Right lung (tissue), 5 donors: ENCODE results near the gene ST14. TPM values are rescaled to one million over a fixed set of nuclear protein-coding genes. Genes with fewer than 3 reads are reported as not detected.

Experiments used
- DNase-seq, 2 donors: peaks; one replicate each; pipeline ENCODE4 v3.0.0-alpha.2; 2013
- polyA plus RNA-seq, 5 donors: library from polyadenylated mRNA; unstranded; fragments of 120-200 nt; gene quantifications; one replicate each; pipeline versions ENCODE4 v1.2.1 to v1.2.3, GENCODE V29; 2013; ENCODE audit warnings: inconsistent platforms in 1 of 5, low replicate concordance in 1 of 5; ENCODE audit not compliant: insufficient read length in 5 of 5, insufficient read depth in 1 of 5

ST14 gene
- polyA plus RNA-seq, 5 donors, result 22.3 to 43.2 (median 35.1) TPM

- DNase-seq, result peak; percentile 42 to 58
These were observed 27.4 kb upstream of the ST14 start for GRCh38 chr11:130131961-130132850.

GRCh38 chr11:130133716-130134115 lies 25.9 kb upstream of the ST14 start:
- DNase-seq, result no peak

- DNase-seq, result no peak
These were observed 23.5 kb upstream of the ST14 start for GRCh38 chr11:130136107-130136506.

GRCh38 chr11:130137999-130138398 lies 21.6 kb upstream of the ST14 start:
- no peak for DNase-seq

GRCh38 chr11:130139401-130139800 lies 20.2 kb upstream of the ST14 start:
- DNase-seq, result no peak

- DNase-seq, result no peak
These were observed 17.8 kb upstream of the ST14 start for GRCh38 chr11:130141561-130142341.

- DNase-seq, result no peak
These were observed 15.4 kb upstream of the ST14 start for GRCh38 chr11:130144141-130144540.

GRCh38 chr11:130144861-130145281 lies 14.7 kb upstream of the ST14 start:
- DNase-seq, result no peak

- DNase-seq, result no peak
These were observed 14.2 kb upstream of the ST14 start for GRCh38 chr11:130145311-130145812.

- no peak for DNase-seq
These were observed 13.4 kb upstream of the ST14 start for GRCh38 chr11:130145975-130146776.

GRCh38 chr11:130146796-130147195 lies 12.8 kb upstream of the ST14 start:
- no peak for DNase-seq

GRCh38 chr11:130148796-130149326 lies 10.7 kb upstream of the ST14 start:
- DNase-seq, result no peak

- no peak for DNase-seq
These were observed 8.8 kb upstream of the ST14 start for GRCh38 chr11:130150790-130151189.

GRCh38 chr11:130151196-130151595 lies 8.4 kb upstream of the ST14 start:
- DNase-seq, result no peak

- no peak for DNase-seq
These were observed 3.2 kb upstream of the ST14 start for GRCh38 chr11:130156108-130157022.

GRCh38 chr11:130157101-130157500 lies 2.5 kb upstream of the ST14 start:
- no peak for DNase-seq

- DNase-seq, result no peak
These were observed 1.7 kb upstream of the ST14 start for GRCh38 chr11:130157840-130158239.

- no peak for DNase-seq
These were observed 443 bp upstream of the ST14 start for GRCh38 chr11:130159139-130159538.

- DNase-seq, result no peak
These were observed 1.0 kb downstream of the ST14 start for GRCh38 chr11:130160498-130161155.
